GM12872 (cell line): ENCODE measurements around the gene TSC22D2.

Source experiments
- CTCF ChIP-seq: IDR thresholded peaks from 3 replicates; pipeline ENCODE4 v1.5.1; 2011; ENCODE audit warnings: low read depth, mild to moderate bottlenecking, low read length, moderate library complexity; ENCODE audit not compliant: insufficient read depth

TSC22D2 gene

GRCh38 chr3:150408221-150409124 is at the start of gene TSC22D2:
TSC22D2 (plus strand) TSS chr3:150408298; CDS start chr3:150409351, 1,053 bp downstream.
- TF ChIP-seq CTCF: 0 out of 3 replicates have a peak, but pooled peaks have one; percentile 7

GRCh38 chr3:150359381-150359780 is 48.7 kb upstream of the TSC22D2 start:
- no peak for TF ChIP-seq CTCF

- TF ChIP-seq CTCF: no peak
These were observed 47.1 kb upstream of the TSC22D2 start for GRCh38 chr3:150360966-150361365.

GRCh38 chr3:150362515-150363302 is 45.4 kb upstream of the TSC22D2 start:
- TF ChIP-seq CTCF: no peak

- TF ChIP-seq CTCF: no peak
These were observed 44.7 kb upstream of the TSC22D2 start for GRCh38 chr3:150363420-150363819.

- no peak for TF ChIP-seq CTCF
These were observed 42.9 kb upstream of the TSC22D2 start for GRCh38 chr3:150365132-150365604.

- TF ChIP-seq CTCF: no peak
These were observed 40.3 kb upstream of the TSC22D2 start for GRCh38 chr3:150367757-150368156.
